Endothelial cell of umbilical vein (primary cell): ENCODE results near the gene MSRB2. TPM values are rescaled to one million over a fixed set of nuclear protein-coding genes. Genes with fewer than 3 reads are reported as not detected.

Experiments
- BruUV-seq: library from RNA; stranded (reverse); fragments of 400-500 nt; replicated peaks from 2 replicates; lab custom pipeline; 2021; lab: Mats Ljungman, UMichigan
- CTCF ChIA-PET: fragments of 300-600, 350-600 bp; sonication (Branson Sonifier 250); formaldehyde crosslinking; loops from one replicate; lab custom pipeline; 2021; ENCODE audit warnings: antibody characterized with exemption, inconsistent platforms; lab: Charles Lee
- POLR2A ChIA-PET: fragments of 300-600, 350-600 bp; sonication (Branson Sonifier 250); formaldehyde crosslinking; loops from one replicate; lab custom pipeline; 2021; ENCODE audit warnings: antibody characterized with exemption, inconsistent platforms; lab: Charles Lee
- DNase-seq: peaks from one replicate; pipeline ENCODE4 v3.0.0-alpha.2; 2011; ENCODE audit warnings: low read depth, low spot score
- FAIRE-seq: peaks from 2 replicates; lab custom pipeline; 2011; peaks lifted over from hg19 to GRCh38; lab: Jason Lieb, UNC
- H2AFZ ChIP-seq: 2 replicates; pipeline ENCODE4 v1.6.0; 2012; ENCODE audit warnings: low read depth, low read length, control low read depth, inconsistent platforms
- H3K27ac ChIP-seq: 2 replicates; pipeline ENCODE4 v1.5.1; 2011; ENCODE audit warnings: low read depth, mild to moderate bottlenecking, control low read depth, low read length, moderate library complexity; ENCODE audit not compliant: insufficient read depth
- H3K27me3 ChIP-seq, 2 experiments: 2 replicates each; pipeline versions ENCODE4 v1.6.0 to v1.6.1; 2011; ENCODE audit warnings: low read length in 2 of 2, mixed read lengths in 1 of 2; ENCODE audit not compliant: control insufficient read depth in 2 of 2, insufficient read depth in 2 of 2
- H3K36me3 ChIP-seq, 2 experiments: 2 replicates in 1 of 2; 3 replicates in 1 of 2; pipeline ENCODE4 v1.5.1; 2011; ENCODE audit warnings: low read length in 2 of 2, mild to moderate bottlenecking in 1 of 2, moderate library complexity in 1 of 2; ENCODE audit not compliant: control insufficient read depth in 2 of 2, insufficient read depth in 2 of 2; ENCODE audit errors: extremely low read depth in 1 of 2
- H3K4me1 ChIP-seq: 3 replicates; pipeline ENCODE4 v1.5.1; 2011; ENCODE audit warnings: mild to moderate bottlenecking, low read length; ENCODE audit not compliant: control insufficient read depth, insufficient read depth; ENCODE audit errors: extremely low read depth
- H3K4me2 ChIP-seq: 2 replicates; pipeline ENCODE4 v1.6.1; 2011; ENCODE audit warnings: low read length, control low read depth, mixed read lengths; ENCODE audit not compliant: insufficient read depth
- H3K4me3 ChIP-seq, 3 experiments: fragments of 200-600 bp in 1 of 3; sonication (generic), shearing (Covaris generic) in 1 of 3; replicated peaks in 1 of 3; 2 replicates each; pipeline ENCODE4 v1.5.1; 2011 to 2016; ENCODE audit warnings: control low read depth in 3 of 3, low read length in 3 of 3, mild to moderate bottlenecking in 2 of 3, inconsistent platforms in 1 of 3, low read depth in 1 of 3, moderate library complexity in 1 of 3; ENCODE audit not compliant: insufficient read depth in 1 of 3
- H3K79me2 ChIP-seq: 2 replicates; pipeline ENCODE4 v1.6.0; 2012; ENCODE audit warnings: low read length, inconsistent platforms; ENCODE audit not compliant: control insufficient read depth, insufficient read depth
- H3K9ac ChIP-seq: replicated peaks from 2 replicates; pipeline ENCODE3; 2011; ENCODE audit warnings: low read length, control low read depth; ENCODE audit not compliant: insufficient read depth; ENCODE audit errors: extremely low read depth
- H3K9me1 ChIP-seq: replicated peaks from 3 replicates; pipeline ENCODE4 v1.6.0; 2011; ENCODE audit warnings: mild to moderate bottlenecking, low read length; ENCODE audit not compliant: control insufficient read depth, insufficient read depth; ENCODE audit errors: extremely low read depth
- H3K9me3 ChIP-seq: replicated peaks from 2 replicates; pipeline ENCODE4 v1.5.1; 2012; ENCODE audit warnings: low read length, inconsistent platforms; ENCODE audit not compliant: control insufficient read depth, insufficient read depth
- H4K20me1 ChIP-seq: replicated peaks from 2 replicates; pipeline ENCODE3; 2011; ENCODE audit warnings: mild to moderate bottlenecking, low read length; ENCODE audit not compliant: control insufficient read depth, insufficient read depth; ENCODE audit errors: extremely low read depth
- EZH2 ChIP-seq: IDR thresholded peaks from 2 replicates; pipeline ENCODE4 v1.6.1; 2012; ENCODE audit warnings: borderline replicate concordance, low read depth, mild to moderate bottlenecking, moderate library complexity, low read length, inconsistent platforms; ENCODE audit not compliant: severe bottlenecking
- FOS ChIP-seq: IDR thresholded peaks from 2 replicates; pipeline ENCODE4 v1.6.1; 2011; ENCODE audit warnings: mild to moderate bottlenecking, low read length, moderate library complexity, borderline replicate concordance; ENCODE audit not compliant: insufficient read depth
- GATA2 ChIP-seq: IDR thresholded peaks from 2 replicates; pipeline ENCODE4 v1.7.0; 2011; ENCODE audit warnings: low read depth, mild to moderate bottlenecking, moderate library complexity, mixed read lengths, low read length; ENCODE audit not compliant: insufficient read length, insufficient read depth
- JUN ChIP-seq: IDR thresholded peaks from 2 replicates; pipeline ENCODE4 v1.6.1; 2011; ENCODE audit warnings: borderline replicate concordance, low read depth; ENCODE audit not compliant: insufficient read length, insufficient read depth
- MYC ChIP-seq: IDR thresholded peaks from one replicate; pipeline ENCODE4 v1.6.1; 2011; ENCODE audit warnings: mild to moderate bottlenecking, low read depth, low read length
- POLR2A ChIP-seq: IDR thresholded peaks from 2 replicates; pipeline ENCODE4 v1.6.1; 2012; ENCODE audit warnings: low read depth, mild to moderate bottlenecking, control low read depth, low read length
- POLR2AphosphoS5 ChIP-seq: IDR thresholded peaks from 2 replicates; pipeline ENCODE4 v1.6.1; 2012; ENCODE audit warnings: low read depth, mild to moderate bottlenecking, control low read depth, low read length, moderate library complexity; ENCODE audit not compliant: insufficient read depth
- dilution Hi-C: fragments of 300-500 bp; cut with MboI; formaldehyde crosslinking; loops from one replicate; pipeline ENCODE4 v1.15.0; 2019; ENCODE audit warnings: low sequenced_read_pairs; ENCODE audit not compliant: extremely low pct_ligation_motif_present
- intact Hi-C: fragments of 100-400 bp; cut with micrococcal nuclease; formaldehyde crosslinking; loops from one replicate; pipeline ENCODE4 v1.10.0; 2022
- polyA plus RNA-seq, 4 experiments: library from polyadenylated mRNA; depleted of rRNA in 3 of 4; stranded (reverse) in 3 of 4; unstranded in 1 of 4; fragments of >200 nt; gene quantifications; 2 replicates each; pipeline versions ENCODE4 v1.2.1 to v1.2.3, GENCODE V29; 2011 to 2012; ENCODE audit warnings: missing spikeins in 1 of 4
- total RNA-seq: library from RNA; stranded (reverse); gene quantifications from 2 replicates; pipeline ENCODE4 v1.2.3, GENCODE V29; 2021
- TF ChIP-seq, protein P1 (sequence below), 2 donors: IDR thresholded peaks; 1 replicate in 1 of 2; 2 replicates in 1 of 2; pipeline ENCODE4 v1.5.1; 2011; ENCODE audit warnings: low read length in 2 of 2, mild to moderate bottlenecking in 2 of 2, moderate library complexity in 2 of 2, control low read depth in 1 of 2, inconsistent platforms in 1 of 2, low read depth in 1 of 2; ENCODE audit not compliant: insufficient read depth in 1 of 2; ENCODE audit errors: extremely low read depth in 1 of 2
- TF ChIP-seq, protein P2 (sequence below): IDR thresholded peaks from 2 replicates; pipeline ENCODE4 v1.6.1; 2011; ENCODE audit not compliant: insufficient read depth, insufficient read length

Gene MSRB2
- total and polyA plus RNA-seq, 2 donors (not counting 3 experiments of a cell fraction or from before 2014, with no cell fraction given), result 16.2 to 20.6 TPM

DNA sequence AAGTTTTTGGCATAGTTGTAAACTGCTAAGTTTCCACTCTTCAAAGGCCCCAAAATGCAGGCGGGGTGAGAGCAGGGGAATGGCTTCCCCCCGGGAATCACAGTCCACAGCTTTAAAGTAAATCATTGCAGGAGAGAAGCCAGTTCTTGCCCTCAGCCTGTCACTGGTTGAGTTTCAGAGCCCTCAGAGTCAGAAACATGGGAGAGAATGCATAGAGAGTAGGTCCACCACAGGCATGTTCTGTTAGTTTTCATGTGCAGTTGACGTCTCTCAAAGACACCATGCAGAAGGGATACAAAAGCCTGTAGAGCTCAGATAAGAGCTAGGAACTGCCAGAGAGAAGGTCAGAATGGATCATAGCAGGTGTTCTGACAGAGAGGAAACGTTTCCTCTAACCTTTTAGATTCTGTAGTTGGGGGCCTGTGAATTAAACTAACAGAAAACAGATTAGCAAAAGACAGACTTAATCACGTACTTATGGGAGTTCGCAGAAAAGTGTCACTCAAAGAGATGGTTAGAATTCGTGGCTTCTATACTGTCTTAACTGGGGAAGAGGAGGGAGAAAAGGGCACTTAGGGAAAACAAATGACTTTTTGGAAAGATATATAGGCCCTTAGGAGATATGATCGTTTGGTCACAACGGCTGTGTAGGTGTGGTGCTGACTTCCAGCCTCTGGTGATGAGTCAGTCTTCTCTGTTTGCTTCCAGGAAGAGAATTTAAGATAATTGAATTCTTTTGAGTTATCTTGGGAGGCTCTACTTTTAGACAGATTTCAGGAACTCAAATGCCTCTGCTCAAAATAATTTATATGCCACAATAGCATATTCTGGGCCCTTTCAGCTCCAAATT, 48.0 kb upstream of the MSRB2 start:
- Histone ChIP-seq H3K27ac (no peak overlapping the region), H3K79me2 (no peaks in the 10 kb centered on the region), H3K9me1 (no peaks in the 10 kb centered on the region), H3K9ac (no peak overlapping the region), H3K4me1 (no peaks in the 10 kb centered on the region), H3K27me3 (no peaks in the 10 kb centered on the region), H2AFZ (no peak overlapping the region), H3K9me3 (no peaks in the 10 kb centered on the region), H3K4me3 (no peak overlapping the region), H3K36me3 (no peaks in the 10 kb centered on the region), H3K4me2 (no peak overlapping the region), H4K20me1 (no peaks in the 10 kb centered on the region)
- POLR2A ChIA-PET, result no interaction called here
- no peak for DNase-seq
- CTCF ChIA-PET, result interaction anchor here (1.1 kb wide), 1 partner anchor 10 kb away, joined by 3 read pairs; no protein-coding TSS in a partner anchor
- TF ChIP-seq, protein P1, sequence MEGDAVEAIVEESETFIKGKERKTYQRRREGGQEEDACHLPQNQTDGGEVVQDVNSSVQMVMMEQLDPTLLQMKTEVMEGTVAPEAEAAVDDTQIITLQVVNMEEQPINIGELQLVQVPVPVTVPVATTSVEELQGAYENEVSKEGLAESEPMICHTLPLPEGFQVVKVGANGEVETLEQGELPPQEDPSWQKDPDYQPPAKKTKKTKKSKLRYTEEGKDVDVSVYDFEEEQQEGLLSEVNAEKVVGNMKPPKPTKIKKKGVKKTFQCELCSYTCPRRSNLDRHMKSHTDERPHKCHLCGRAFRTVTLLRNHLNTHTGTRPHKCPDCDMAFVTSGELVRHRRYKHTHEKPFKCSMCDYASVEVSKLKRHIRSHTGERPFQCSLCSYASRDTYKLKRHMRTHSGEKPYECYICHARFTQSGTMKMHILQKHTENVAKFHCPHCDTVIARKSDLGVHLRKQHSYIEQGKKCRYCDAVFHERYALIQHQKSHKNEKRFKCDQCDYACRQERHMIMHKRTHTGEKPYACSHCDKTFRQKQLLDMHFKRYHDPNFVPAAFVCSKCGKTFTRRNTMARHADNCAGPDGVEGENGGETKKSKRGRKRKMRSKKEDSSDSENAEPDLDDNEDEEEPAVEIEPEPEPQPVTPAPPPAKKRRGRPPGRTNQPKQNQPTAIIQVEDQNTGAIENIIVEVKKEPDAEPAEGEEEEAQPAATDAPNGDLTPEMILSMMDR (IDR thresholded peaks at IDR 0.05; ENCODE audit: extremely low read depth in 1 of 2, insufficient read depth in 1 of 2, low read depth in 1 of 2, low read length in 2 of 2), result no peak
- no peak for TF ChIP-seq FOS
- no peak for TF ChIP-seq POLR2AphosphoS5
- TF ChIP-seq, protein P2, sequence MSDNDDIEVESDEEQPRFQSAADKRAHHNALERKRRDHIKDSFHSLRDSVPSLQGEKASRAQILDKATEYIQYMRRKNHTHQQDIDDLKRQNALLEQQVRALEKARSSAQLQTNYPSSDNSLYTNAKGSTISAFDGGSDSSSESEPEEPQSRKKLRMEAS, result no peak
- TF ChIP-seq MYC, result no peak
- no peak for TF ChIP-seq JUN
- no peak for TF ChIP-seq GATA2
- TF ChIP-seq EZH2, result no peak
- TF ChIP-seq POLR2A, result no peak
- no TSS peak for BruUV-seq
- intact Hi-C loops, result no loop called here
- no peak for FAIRE-seq
- dilution Hi-C loops, result no loop called here
